GM12891 (cell line): ENCODE data around the gene KRT71.

Source experiments
- PAX5 ChIP-seq: IDR thresholded peaks from 2 replicates; pipeline ENCODE4 v1.6.1; 2011; ENCODE audit warnings: low read length, moderate library complexity, mild to moderate bottlenecking; ENCODE audit not compliant: insufficient read depth, severe bottlenecking
- POLR2A ChIP-seq: IDR thresholded peaks from 2 replicates; pipeline ENCODE4 v1.6.1; 2011; ENCODE audit warnings: low read depth, low read length, control low read depth
- POLR2AphosphoS5 ChIP-seq: IDR thresholded peaks from 2 replicates; pipeline ENCODE4 v1.6.1; 2011; ENCODE audit warnings: low read depth, low read length, control low read depth
- POU2F2 ChIP-seq: IDR thresholded peaks from 2 replicates; pipeline ENCODE4 v1.6.1; 2011; ENCODE audit warnings: low read depth, mild to moderate bottlenecking, control low read depth, low read length, moderate library complexity
- SPI1 ChIP-seq: IDR thresholded peaks from 2 replicates; pipeline ENCODE4 v1.6.1; 2011; ENCODE audit warnings: low read depth, low read length, control low read depth
- TAF1 ChIP-seq: IDR thresholded peaks from 2 replicates; pipeline ENCODE4 v1.6.1; 2011; ENCODE audit warnings: low read depth, low read length, control low read depth

GRCh38 chr12:52530905-52531304, 22.0 kb downstream of the KRT71 start:
- no peak for TF ChIP-seq POLR2AphosphoS5
- TF ChIP-seq TAF1 = no peak
- no peak for TF ChIP-seq POLR2A
- TF ChIP-seq SPI1 = no peak
- TF ChIP-seq POU2F2 = no peak
- no peak for TF ChIP-seq PAX5
